IPS-11a (cell line): ENCODE results near the gene LTB4R.

ENCODE experiments used
- H3K4me3 ChIP-seq: one replicate; pipeline ENCODE4 v1.5.1; 2013; ENCODE audit warnings: low read depth, low read length, control low read depth

The LTB4R gene

GRCh38 chr14:24299255-24300191, 11.8 kb upstream of the LTB4R start, which contains the start of the genes DHRS1 and NOP9:
Gene DHRS1, minus strand, starts transcription at chr14:24299780. Its CDS starts 674 bp downstream, at chr14:24299106.
Gene NOP9, plus strand, starts transcription at chr14:24299850. Its CDS starts 105 bp downstream, at chr14:24299955.
- peak within 1 kb of the TSS; percentile 93 for H3K4me3 ChIP-seq

GRCh38 chr14:24300326-24300980, 10.8 kb upstream of the LTB4R start:
- peak overlapping the region; percentile 93 for H3K4me3 ChIP-seq

DNA sequence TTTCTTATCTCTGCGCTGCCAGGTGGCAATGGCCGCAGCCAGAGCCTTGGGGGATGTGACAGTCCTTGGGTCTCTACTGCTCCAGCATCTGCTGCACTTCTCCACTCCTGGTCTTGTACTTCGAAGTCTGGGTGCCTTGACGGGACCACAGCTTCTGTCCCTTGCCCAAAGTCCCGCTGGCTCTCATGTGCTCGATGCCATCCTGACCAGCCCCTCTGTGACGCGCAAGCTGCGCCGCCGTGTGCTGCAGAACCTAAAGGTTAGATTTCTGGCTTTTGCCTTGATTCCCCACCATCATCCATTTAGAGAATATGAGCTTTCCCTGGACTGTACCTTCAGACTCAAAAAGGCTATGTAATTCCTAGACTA, 7.3 kb upstream of the LTB4R start:
- no peak overlapping the region for H3K4me3 ChIP-seq

GRCh38 chr14:24307156-24307574, 4.1 kb upstream of the LTB4R start:
- no peak overlapping the region for H3K4me3 ChIP-seq

DNA sequence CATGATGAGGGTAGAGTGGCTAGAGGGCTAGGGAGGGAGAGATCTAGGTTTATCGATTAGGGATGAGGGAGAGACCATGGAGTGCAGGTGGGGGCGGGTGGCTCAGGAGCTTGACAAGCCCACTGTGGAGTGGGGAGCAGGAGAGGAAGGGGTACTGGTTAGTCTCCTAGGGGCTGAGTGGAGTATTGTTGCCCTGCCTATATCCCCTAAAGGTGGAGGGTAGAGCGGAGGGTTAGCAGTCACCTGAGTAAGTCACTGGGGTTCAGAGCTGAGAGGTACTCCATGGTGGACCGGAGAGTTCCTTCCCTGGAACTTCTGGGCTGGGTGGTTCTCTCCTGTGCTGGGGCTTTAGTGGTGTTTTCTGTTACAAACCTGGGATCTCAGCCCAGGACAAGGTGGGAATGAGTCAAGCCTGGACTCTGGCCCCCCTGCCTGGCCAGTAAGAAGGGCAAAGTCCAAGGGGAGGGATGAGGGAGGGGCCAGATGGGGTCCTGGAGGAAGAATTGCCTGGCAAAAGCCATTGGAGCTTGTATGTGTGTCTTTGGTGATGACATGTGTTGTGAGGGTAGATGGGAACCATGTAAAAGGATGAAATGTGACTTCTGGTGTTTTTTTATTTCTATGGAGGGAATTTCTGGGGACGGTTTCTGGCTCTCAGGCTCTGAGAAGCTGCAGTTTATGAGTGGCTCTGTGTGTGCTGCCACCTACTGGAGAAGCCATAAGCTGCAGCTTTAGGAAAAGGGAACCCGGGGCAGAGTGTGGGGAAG, 3.5 kb upstream of the LTB4R start, which contains the start of gene CIDEB:
TSS of gene CIDEB (minus strand) at position 403 of the 767 bp plus-strand sequence. CDS start at position 284, 119 bp downstream.
- no peak within 1 kb of the TSS for H3K4me3 ChIP-seq

DNA sequence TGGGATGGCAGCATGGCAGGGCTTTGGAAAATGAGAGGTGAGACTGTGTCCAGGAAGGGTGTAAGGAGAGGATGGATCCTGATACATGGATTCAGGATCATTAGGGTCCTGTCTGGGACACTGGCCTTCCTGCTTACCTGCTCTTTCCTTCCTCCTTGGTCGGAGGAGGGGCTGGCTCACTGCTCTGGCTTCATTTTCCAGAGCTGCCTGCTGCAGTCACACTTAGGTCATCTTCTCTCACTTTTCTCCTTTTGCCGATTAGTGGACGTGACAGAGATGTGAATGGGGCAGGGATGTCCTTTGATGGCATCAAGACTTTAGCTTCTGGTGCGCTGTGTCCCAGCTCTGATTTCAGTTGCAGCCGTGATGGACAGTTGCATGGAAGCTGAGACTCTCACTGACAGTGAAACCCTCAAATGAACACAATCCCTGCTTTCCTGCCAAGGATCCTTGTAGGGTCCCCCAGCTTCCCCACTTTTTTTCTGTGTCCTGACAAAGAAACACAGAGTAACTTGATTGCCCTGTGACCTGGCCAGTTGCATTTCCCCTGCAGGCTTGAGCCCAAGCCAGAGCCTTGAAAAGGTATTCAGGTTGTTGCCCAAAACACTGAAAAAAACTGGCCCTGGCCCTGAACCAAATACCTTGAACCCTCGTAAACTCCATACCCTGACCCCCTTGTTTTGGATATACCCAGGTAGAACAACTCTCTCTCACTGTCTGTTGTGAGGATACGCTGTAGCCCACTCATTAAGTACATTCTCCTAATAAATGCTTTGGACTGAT, 2.8 kb upstream of the LTB4R start:
- H3K4me3 ChIP-seq = no peak overlapping the region

DNA sequence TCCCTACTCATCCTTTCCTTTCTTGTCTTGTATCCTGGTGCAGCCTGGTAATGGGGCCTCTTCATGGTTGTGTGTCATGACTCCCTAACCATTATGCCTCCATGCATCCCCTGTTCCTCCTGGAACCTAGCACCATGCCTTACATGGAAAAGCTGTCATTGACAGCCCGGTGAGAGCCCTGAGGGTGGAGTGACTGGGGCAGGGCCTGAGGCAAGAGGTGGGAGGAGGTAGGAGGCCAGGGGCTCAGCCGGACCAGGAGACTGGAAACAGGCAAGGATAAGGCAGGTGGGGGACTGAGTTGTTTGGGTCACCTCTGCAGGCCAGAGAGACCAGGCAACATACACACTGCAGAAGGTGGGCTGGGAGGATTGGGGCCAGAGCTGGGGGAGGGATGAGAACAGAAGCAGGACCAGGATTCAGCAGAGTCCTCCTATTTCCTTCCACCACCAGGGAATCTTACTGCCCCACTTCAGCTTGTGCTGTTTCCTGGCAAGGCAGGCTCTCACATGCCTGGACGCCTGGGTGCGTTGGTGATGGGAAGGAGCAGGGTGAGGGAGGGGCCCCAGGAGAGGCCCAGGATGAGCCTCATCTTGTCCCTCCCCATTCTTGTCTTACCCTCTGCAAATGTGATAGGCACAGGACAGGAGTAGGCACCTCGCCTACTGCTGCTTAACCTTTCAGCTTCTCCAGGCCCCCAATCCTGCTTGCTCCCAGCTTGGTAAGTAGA, 1.6 kb upstream of the LTB4R start, which contains the start of gene LTB4R2:
TSS of gene LTB4R2 (plus strand) at position 603 of the 727 bp plus-strand sequence. CDS start 525 bp downstream, outside the sequence.
- no peak within 1 kb of the TSS for H3K4me3 ChIP-seq

- no peak overlapping the region for H3K4me3 ChIP-seq
Observed at GRCh38 chr14:24310265-24310645, 1.0 kb upstream of the LTB4R start.

DNA sequence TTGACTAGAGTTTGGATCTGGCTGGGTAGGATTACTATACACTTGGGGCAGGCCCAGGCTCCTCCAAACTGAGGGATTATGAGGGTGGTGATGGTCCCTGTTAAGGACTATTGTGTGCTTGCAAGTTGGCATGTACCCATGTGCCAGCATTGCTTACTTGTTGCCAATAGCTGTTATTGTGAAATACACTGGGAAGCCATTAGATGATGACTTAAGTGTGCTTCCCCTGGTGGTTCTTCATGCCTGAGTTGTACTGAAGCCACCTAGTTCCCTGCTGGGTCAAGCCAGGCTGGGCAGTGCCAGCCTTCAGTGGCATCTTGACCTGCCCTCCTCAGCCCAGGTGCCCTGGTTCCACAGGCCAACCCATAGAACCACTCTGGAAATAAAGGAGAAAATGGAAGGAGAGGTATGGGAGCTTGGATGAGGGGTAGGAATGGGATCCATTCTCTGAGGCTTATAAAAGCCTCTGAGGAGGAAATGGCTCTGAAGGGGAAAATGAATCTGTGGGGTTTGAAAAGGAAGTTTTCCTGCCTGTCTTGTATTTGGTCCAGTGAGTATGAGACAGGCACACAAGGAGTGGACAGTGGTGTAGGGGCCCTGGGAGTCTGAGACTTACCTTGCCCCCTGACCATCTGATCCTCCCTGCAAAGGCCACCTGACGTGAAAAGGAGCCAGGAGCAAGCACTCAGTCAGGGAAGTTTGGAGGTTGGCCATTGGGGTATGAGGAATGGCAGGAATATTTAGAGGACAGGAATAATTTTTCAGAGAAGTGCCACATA, 724 bp downstream of the LTB4R start:
- no peak overlapping the region for H3K4me3 ChIP-seq

- H3K4me3 ChIP-seq = no peak overlapping the region
Observed at GRCh38 chr14:24312736-24313507, 1.6 kb downstream of the LTB4R start.

GRCh38 chr14:24313913-24314312, 2.6 kb downstream of the LTB4R start:
- H3K4me3 ChIP-seq = no peak overlapping the region

DNA sequence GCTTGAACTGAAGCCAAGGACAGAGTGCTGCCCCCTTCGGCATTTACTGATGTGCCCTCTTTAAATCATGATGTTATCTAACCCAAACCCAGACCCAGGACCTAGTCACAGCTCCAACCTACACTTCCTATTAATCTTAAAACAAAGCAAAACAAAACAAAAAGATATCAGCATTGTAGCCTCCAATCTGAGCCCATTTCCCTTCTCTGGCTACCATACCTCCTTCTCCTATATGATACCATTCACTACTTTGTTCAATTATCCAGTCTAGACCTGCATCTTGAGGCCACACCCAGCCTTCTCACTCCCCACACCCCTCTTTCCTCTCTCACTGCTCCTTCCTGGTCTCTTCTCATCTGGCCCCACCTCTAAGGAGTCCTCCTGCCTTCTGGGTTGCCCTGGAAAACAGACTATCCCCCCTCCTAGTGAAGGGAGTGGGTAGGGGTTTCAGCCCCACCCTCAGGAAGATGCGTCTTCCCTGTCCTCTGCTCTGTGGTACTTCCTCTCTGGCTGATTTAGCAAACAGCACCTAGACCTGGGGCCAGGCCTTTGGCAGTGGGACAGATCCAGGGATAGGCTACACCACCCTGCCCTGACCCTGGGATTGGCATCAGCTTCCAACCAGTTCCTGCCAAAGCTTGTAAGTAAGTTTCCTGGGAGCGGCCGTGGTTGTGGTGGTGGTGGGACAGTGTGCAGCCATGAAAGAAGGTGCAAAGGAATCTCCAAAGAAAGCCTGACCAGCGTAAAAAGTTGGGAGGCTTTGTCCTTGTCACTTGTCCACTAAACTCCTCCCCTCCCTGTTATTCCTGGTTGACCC, 3.3 kb downstream of the LTB4R start:
- H3K4me3 ChIP-seq = no peak overlapping the region

DNA sequence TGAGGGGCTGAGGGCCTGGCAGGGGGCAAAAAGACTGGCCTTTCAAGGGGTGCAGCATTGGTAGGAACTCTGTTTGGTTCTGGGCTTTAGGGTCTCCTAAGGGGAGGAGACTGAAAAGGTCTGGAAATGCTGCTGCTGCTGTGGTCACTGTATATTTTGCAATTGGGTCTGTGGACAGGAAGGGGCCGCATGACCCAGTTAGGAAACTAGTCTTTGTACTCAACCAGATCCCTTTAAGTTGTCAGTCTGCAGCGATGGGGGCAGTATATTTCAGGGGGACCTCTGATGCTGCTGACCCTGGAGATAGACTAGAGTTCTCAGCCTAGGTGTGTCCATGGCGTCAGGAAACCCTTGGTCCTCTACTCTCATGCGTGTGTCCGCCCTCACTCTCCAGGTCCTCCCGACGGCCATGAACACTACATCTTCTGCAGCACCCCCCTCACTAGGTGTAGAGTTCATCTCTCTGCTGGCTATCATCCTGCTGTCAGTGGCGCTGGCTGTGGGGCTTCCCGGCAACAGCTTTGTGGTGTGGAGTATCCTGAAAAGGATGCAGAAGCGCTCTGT, 4.0 kb downstream of the LTB4R start:
- H3K4me3 ChIP-seq = no peak overlapping the region

DNA sequence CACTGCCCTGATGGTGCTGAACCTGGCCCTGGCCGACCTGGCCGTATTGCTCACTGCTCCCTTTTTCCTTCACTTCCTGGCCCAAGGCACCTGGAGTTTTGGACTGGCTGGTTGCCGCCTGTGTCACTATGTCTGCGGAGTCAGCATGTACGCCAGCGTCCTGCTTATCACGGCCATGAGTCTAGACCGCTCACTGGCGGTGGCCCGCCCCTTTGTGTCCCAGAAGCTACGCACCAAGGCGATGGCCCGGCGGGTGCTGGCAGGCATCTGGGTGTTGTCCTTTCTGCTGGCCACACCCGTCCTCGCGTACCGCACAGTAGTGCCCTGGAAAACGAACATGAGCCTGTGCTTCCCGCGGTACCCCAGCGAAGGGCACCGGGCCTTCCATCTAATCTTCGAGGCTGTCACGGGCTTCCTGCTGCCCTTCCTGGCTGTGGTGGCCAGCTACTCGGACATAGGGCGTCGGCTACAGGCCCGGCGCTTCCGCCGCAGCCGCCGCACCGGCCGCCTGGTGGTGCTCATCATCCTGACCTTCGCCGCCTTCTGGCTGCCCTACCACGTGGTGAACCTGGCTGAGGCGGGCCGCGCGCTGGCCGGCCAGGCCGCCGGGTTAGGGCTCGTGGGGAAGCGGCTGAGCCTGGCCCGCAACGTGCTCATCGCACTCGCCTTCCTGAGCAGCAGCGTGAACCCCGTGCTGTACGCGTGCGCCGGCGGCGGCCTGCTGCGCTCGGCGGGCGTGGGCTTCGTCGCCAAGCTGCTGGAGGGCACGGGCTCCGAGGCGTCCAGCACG, 4.7 kb downstream of the LTB4R start:
- H3K4me3 ChIP-seq = no peak overlapping the region

GRCh38 chr14:24316597-24316950, 5.3 kb downstream of the LTB4R start:
- H3K4me3 ChIP-seq = no peak overlapping the region
